ENCODE measurements around the gene ZNF341.
"Not testable (repeated sequence)": the region's sequence is repeated elsewhere in the genome, so short reads cannot be mapped to it uniquely, and the experiment has no call there.

Gene ZNF341

GRCh38 chr20:33731693-33732165, at the start of gene ZNF341:
TSS of gene ZNF341 (plus strand) at chr20:33731996. CDS start at chr20:33732022, 26 bp downstream.
- DNase-seq: peak; percentile 70 to 90

GRCh38 chr20:33684533-33685327, 47.1 kb upstream of the ZNF341 start:
- no peak for DNase-seq

DNA sequence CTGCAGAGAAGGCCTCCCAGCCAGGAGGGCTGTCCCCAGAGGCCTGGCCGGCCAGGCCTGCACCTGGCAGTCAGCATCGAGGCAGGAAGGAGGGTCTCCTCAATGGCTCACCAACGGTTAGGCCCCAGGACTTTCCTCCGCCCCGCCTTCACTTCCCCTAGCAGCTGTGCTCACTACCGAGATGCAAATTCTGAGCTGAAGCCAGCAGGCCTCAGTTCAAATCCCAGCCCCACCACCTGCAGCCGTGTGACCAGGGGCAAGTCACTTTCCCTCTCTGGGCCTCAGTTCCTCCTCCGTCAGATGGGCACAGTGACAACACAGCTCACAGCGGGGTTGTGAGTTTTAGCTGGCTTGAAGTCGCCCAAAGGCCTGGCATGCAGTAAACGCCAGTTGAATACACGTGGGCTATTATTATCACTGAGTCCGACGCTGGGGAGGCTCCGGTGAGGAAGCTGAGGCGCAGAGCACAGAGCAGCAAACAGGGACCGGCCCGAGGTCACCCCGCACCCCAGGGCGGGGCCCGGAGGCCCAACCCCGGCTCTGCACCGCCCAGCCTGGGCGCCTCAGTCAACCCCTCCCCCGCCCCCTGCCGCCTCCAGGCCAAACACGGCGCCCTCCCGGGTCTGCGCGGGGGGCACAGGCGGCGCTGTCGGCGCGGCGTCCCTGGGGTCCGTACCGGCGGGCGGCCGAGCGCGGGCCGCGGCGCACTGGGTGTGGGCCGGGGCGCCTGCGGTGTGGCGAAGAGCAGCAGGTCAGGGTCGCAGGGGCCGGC, 46.3 kb upstream of the ZNF341 start:
- no peak for DNase-seq

GRCh38 chr20:33686100-33686983, 45.5 kb upstream of the ZNF341 start, which contains the start of gene E2F1:
TSS of gene E2F1 (minus strand) at chr20:33686385. CDS start at chr20:33686264, 121 bp downstream.
- peak; percentile 76 to 81 for DNase-seq

- no peak for DNase-seq
Measured at GRCh38 chr20:33686984-33687366, 44.8 kb upstream of the ZNF341 start.

GRCh38 chr20:33687370-33687915, 44.4 kb upstream of the ZNF341 start:
- DNase-seq: peak in 1 of 2 donors; percentile 66

GRCh38 chr20:33687993-33688937, 43.5 kb upstream of the ZNF341 start:
- no peak for DNase-seq

GRCh38 chr20:33688938-33689424, 42.8 kb upstream of the ZNF341 start:
- DNase-seq: no peak

DNA sequence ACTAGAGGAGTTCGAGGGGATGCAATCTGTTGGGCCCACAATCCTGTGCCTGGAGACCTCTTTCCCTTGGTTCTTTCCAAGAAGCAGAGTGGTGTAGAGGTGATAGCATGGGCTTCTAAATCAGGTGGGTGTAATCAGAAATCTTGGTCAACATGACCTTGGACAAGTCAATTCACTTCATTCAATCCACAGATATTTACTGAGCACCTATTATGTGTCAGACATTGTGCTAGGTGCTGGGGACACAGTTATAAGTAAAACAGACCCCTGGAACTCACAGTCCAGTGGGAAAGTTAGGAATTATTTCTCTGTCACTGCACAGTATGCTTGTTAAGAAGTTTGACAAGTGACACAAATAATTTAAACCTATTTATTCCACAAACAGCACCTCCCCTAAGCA, 42.3 kb upstream of the ZNF341 start:
- DNase-seq: no peak

GRCh38 chr20:33689973-33690372, 41.8 kb upstream of the ZNF341 start:
- peak in 1 of 2 donors; percentile 86 for DNase-seq

- no peak for DNase-seq
Measured at GRCh38 chr20:33693289-33693688, 38.5 kb upstream of the ZNF341 start.

DNA sequence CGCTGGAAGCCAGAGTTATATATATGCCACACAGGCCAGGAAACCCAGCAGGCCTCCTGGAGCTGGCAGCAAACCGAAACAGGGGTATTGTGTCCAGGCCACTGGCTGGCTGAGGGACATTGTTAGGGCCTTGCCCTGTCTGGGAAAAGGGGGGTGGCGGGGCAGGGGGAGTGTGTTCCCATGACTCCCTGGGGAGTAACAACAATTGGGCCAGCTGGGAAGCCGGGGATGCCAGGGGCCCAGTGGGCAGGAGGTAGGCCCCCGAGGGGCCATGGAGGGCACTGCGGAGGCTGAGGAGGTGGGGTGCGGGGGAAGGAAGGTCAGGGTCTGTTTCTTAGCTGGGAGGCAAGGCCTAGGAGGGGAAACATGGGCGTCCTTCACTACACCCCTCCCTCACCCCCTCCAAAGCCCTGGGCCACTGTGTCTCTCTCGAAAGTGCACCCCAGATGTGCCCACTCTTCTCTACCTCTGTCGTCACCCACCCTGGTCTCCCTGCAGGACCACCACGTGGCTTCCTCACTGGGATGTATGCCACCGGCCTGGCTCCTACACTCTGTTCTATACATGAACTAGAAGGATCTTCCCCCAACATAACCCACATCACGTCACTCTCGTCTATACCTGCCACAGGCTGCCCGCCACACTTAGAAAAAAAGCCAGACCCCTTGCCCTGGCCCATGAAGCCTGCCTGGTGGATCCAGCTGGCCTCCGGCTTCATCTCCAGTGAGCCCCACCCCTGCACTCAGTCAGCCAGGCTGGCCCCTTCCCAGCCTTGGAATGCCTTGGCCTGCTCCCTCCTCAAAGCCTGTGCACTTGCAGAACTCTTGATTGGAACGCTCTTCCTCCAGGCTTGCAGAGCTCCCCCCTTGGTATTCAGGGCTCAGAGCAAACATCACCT, 37.8 kb upstream of the ZNF341 start:
- no peak for DNase-seq

DNA sequence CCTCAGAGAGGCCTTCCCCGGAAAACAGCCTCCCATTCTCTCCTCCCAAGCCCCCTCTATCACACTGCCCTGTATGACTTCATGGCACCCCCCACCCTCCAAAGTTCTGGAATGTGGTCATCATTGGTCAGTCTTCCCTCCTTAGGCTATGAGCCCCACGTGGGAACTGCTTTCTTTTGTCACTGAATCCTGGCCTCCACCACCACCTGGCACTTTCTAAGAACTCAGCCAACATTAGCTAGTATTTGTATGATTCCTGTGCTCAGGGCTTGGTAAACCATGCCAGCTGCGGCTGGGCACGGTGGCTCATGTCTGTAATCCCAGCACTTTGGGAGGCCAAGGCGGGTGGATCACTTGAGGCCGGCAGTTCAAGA, 37.2 kb upstream of the ZNF341 start:
- DNase-seq: no peak

GRCh38 chr20:33696448-33696847, 35.3 kb upstream of the ZNF341 start:
- no peak for DNase-seq

DNA sequence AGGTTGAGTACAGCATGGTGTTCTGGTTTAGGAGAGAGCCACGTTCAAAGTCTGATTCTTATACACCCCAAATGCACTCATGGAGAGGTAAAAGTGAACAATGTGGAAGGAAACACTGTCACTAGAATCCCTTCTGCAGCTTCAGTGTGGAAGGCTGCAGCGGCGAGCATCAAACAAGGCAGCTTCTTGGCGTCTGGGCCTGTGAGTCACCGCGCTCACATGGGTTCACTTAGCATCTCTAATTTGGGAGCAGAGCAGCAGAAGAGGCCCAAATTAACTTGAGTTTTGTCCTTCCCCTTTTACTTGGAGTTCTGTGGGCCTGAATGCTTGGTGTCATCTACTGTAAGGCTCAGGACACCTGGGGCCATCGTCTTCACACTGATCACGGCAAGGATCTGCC, 34.7 kb upstream of the ZNF341 start:
- DNase-seq: no peak

- DNase-seq: not testable (repeated sequence)
Measured at GRCh38 chr20:33698966-33699365, 32.8 kb upstream of the ZNF341 start.

DNA sequence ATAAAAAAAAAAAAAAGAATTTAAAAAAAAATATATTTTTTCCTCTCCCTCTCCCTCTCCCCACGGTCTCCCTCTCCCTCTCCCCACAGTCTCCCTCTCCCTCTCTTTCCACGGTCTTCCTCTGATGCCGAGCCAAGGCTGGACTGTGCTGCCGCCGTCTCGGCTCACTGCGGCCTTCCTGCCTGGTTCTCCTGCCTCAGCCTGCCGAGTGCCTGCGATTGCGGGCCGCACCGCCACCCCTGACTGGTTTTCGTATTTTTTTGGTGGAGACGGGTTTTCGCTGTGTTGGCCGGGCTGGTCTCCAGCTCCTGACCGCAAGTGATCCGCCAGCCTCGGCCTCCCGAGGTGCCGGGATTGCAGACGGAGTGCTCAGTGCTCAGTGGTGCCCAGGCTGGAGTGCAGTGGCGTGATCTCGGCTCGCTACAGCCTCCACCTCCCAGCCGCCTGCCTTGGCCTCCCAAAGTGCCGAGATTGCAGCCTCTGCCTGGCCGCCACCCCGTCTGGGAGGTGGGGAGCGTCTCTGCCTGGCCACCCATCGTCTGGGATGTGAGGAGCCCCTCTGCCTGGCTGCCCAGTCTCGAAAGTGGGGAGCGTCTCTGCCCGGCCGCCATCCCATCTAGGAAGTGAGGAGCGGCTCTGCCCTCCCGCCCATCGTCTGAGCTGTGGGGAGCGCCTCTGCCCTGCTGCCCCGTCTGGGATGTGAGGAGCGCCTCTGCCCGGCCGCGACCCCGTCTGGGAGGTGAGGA, 30.9 kb upstream of the ZNF341 start:
- not testable (repeated sequence) for DNase-seq

DNA sequence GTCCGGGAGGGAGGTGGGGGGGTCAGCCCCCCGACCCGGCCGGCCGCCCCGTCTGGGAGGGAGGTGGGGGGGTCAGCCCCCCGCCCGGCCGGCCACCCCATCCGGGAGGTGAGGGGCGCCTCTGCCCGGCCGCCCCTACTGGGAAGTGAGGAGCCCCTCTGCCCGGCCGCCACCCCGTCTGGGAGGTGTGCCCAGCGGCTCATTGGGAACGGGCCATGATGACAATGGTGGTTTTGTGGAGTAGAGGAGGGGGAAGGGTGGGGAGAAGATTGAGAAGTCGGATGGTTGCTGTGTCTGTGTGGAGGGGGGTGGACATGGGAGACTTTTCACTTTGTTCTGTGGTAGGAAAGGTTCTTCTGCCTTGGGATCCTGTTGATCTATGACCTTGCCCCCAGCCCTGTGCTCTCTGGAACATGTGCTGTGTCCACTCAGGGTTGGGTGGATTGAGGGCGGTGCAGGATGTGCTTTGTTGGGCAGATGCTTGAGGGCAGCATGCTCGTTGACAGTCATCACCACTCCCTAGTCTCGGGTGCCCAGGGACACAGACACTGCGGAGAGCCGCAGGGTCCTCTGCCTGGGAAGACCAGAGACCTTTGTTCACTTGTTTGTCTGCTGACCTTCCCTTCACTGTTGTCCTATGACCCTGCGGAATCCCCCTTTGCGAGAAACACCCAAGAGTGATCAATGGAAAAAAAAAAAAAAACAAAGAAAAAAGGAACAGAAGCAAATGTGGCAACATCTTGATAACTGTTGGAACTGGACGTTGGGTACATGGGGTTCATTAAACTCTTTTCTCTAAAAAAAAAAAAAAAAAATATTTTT, 30.0 kb upstream of the ZNF341 start:
- no peak for DNase-seq
